Fibroblast of mammary gland (primary cell): ENCODE results near the gene SYNE1.
A peak's percentile ranks its signal among the peaks of the same experiment; 100 is the strongest.

Source experiments
- DNase-seq: peaks from one replicate; pipeline ENCODE4 v3.0.0-alpha.2; 2010; ENCODE audit warnings: low read depth
- H3K4me3 ChIP-seq: 2 replicates; pipeline ENCODE4 v1.5.1; 2011; ENCODE audit warnings: low read depth, mild to moderate bottlenecking, low read length, moderate library complexity; ENCODE audit not compliant: control insufficient read depth
- TF ChIP-seq, protein P1 (sequence below): conservative IDR thresholded peaks from 2 replicates; pipeline ENCODE4 v1.5.1; 2011; ENCODE audit warnings: low read depth, low read length, inconsistent platforms; ENCODE audit not compliant: control insufficient read depth, insufficient read depth

Gene SYNE1

DNA sequence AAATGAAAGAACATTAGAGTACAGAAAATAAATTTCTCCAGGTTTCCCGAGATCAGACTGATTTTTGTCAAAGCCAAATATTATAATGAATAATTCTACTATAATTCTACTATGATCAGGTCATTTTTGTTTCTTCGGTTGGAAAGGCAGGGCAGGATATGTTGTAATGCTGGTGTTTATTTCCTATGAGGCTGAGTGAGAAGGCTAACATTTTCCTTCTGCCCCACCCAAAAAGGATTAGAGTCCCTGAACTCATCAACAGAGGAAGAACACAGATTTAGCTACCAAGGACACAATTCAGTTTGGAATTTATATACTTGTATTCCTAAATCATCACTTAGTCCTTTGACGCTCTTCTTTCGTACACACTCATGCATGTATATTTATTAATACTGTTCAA is 318.9 kb downstream of the SYNE1 start:
- TF ChIP-seq, protein P1, sequence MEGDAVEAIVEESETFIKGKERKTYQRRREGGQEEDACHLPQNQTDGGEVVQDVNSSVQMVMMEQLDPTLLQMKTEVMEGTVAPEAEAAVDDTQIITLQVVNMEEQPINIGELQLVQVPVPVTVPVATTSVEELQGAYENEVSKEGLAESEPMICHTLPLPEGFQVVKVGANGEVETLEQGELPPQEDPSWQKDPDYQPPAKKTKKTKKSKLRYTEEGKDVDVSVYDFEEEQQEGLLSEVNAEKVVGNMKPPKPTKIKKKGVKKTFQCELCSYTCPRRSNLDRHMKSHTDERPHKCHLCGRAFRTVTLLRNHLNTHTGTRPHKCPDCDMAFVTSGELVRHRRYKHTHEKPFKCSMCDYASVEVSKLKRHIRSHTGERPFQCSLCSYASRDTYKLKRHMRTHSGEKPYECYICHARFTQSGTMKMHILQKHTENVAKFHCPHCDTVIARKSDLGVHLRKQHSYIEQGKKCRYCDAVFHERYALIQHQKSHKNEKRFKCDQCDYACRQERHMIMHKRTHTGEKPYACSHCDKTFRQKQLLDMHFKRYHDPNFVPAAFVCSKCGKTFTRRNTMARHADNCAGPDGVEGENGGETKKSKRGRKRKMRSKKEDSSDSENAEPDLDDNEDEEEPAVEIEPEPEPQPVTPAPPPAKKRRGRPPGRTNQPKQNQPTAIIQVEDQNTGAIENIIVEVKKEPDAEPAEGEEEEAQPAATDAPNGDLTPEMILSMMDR, result no peak
- H3K4me3 ChIP-seq, result no peak overlapping the region
- DNase-seq, result peak; percentile 19

DNA sequence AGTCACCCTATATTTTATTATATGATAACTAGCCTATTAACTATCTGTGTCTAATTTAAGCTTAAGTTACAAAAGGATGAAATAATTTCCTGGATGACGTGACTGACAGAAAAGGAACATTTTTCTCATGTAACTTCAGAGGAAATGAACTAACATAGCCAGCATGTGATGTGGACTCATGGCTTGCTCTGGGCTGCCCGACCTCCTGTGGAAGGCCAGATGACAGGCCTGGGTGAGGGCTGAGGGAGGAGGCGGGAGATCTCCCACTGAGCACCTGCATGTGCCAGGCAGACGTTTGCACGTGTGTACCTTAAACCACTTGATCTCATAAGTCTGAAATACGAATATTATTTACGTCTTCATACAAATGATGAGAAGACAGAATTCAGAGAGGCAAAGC is 321.1 kb downstream of the SYNE1 start:
- DNase-seq, result peak; percentile 77
- TF ChIP-seq, protein P1, result no peak
- no peak overlapping the region for H3K4me3 ChIP-seq

DNA sequence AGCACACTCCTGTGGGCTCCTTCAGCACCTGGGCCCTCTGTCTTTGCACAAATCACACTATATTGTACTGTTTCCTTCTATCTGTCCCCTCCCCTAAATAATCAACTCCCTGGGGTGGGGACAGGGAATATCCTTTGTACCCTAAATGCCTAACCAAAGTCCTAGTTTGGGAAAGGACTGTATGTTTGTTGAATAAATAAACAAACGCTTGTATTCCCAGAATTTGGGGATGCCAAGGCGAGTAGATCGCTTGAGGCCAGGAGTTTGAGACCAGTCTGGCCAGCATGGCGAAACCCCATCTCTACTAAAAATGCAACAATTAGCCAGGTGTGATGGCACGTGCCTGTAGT is 322.7 kb downstream of the SYNE1 start:
- DNase-seq, result no peak
- TF ChIP-seq, protein P1, result no peak
- no peak overlapping the region for H3K4me3 ChIP-seq

DNA sequence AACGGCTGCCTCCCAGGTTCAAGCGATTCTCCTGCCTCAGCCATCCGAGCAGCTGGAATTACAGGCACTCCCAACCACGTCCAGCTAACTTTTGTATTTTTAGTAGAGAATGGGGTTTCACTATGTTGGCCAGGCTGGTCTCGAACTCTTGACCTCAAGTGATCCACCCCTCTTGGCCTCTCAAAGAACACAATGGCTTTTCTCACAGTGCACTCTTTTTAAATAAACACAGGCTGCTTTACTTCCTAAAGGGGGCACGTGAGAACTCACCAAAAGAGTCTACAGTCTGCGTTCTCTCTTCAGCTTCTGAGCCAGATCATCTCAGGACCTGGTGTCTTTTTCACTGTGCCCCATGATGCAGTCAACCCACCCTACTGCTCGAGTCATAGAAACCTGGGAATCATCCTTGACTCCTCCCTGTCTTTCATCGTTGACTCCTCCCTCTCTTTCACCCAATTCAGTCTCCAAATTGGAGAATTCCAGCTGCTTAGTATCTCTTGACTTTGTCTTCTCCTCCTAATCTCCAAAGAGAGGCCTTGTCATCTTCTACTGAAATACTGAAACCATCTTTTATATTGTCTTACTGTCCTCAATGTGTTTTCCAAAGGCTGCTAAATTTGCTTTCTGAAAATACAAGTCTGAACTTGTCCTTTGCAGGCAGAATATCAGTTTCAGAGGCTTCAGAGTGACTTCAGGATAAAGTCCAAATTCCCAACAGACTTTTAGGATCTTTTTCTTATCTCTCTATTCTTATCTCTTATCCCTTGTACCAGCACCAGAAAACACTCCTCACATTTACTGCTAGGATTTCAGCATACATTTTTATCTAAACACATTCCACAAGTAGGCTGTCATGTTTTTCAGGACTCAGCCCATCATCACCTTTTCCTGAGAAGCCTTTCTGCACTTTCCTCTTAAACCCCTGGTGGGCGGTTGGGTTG is 323.4 kb downstream of the SYNE1 start:
- DNase-seq, result peak; percentile 41
- no peak overlapping the region for H3K4me3 ChIP-seq
- TF ChIP-seq, protein P1, result no peak

DNA sequence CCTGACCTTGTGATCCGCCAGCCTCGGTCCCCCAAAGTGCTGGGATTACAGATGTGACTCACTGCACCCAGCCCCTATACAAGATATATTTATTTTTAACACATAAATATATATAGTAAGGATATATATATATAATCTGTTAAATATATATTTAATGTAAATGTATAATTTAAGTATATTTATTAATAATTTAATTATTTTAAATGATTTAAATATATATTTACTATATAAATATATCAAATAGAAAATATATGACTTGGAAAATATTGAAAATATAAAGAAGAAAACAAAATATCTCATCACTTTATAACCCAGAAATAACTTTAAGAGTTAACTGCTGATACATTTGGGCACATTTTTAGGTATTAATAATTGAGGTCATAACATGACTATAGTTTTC is 324.7 kb downstream of the SYNE1 start:
- no peak for DNase-seq
- H3K4me3 ChIP-seq, result no peak overlapping the region
- TF ChIP-seq, protein P1, result no peak

DNA sequence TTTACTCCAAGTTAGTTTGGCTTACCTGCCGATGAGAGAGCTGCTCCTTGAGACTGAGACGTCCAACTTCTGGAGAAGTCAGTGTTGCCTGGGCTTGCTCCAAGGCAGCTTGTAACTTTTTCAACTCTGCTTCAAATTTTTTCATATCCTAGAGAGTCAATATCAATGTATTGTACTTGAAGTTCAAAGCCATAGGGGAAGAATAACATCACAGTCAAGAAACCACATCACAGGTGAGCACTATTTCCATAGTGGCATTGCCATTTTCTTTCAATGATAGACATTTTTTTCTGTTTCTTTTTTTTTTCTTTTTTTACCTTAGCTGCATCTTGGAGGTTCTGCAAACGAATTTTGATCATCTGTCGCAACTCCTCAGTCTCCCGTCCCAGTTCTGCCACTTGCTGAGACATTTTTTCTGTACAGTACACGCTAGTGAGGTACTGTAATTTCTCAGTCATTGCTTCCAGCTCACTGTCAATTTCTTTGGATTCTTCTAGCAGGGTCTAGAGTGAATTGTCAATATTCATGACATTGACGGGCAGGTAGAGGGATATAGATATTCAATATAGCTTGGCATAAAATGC is 326.7 kb downstream of the SYNE1 start:
- H3K4me3 ChIP-seq, result no peak overlapping the region
- DNase-seq, result no peak

More for the DNA sequence above, 326.7 kb downstream of the SYNE1 start:
- TF ChIP-seq, protein P1, result no peak
